GM18873 (cell line): Measurements from ENCODE around the gene PPARG.

Source experiments
- ATAC-seq: cut with Tn5 transposase; IDR thresholded peaks from one replicate; pipeline ENCODE4 v1.9.1; 2021; ENCODE audit warnings: mild to moderate bottlenecking, moderate library complexity, moderate number of reproducible peaks; ENCODE audit not compliant: unreplicated experiment, low FRiP score

The PPARG gene

GRCh38 chr3:12401208-12401607, 112.3 kb downstream of the PPARG start:
- ATAC-seq = no peak

DNA sequence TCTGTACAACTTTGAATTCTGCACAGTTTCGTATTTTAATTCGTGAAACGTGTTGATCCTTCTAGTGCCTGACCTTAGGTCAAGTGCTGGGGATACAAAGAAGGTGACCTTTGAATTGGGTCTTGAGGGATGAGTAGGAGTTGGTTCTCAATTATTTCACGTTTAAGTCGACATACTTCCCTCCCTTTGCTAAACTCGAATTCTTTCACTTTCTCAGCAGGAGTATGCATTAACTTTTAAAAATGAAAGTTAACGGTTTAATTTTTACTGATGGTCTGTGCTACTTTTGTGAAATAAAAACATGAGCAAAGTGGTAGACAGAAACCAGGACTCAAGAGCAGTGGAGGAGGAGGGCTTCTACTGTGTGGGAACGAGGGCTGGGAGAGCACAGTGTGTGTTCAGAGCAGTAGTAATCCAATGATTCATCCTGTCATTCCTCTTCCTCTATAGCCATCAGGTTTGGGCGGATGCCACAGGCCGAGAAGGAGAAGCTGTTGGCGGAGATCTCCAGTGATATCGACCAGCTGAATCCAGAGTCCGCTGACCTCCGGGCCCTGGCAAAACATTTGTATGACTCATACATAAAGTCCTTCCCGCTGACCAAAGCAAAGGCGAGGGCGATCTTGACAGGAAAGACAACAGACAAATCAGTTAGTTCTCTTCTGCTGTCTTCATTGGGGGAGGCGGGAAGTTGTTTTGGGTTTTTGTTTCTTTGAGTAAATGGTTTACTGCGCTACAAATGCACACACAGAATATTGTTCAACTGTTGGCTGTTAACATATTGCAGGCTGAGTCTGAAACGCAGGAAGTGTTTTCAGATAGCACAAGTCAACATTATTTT, 116.8 kb downstream of the PPARG start:
- no peak for ATAC-seq

GRCh38 chr3:12408984-12409683, 120.3 kb downstream of the PPARG start:
- no peak for ATAC-seq

- ATAC-seq = no peak
These were observed 121.1 kb downstream of the PPARG start for GRCh38 chr3:12409684-12410596.

- ATAC-seq = no peak
These were observed 124.9 kb downstream of the PPARG start for GRCh38 chr3:12413721-12414255.

GRCh38 chr3:12415014-12415680, 126.3 kb downstream of the PPARG start:
- no peak for ATAC-seq

DNA sequence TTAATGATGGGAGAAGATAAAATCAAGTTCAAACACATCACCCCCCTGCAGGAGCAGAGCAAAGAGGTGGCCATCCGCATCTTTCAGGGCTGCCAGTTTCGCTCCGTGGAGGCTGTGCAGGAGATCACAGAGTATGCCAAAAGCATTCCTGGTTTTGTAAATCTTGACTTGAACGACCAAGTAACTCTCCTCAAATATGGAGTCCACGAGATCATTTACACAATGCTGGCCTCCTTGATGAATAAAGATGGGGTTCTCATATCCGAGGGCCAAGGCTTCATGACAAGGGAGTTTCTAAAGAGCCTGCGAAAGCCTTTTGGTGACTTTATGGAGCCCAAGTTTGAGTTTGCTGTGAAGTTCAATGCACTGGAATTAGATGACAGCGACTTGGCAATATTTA, 127.9 kb downstream of the PPARG start:
- ATAC-seq = no peak

- ATAC-seq = no peak
These were observed 131.5 kb downstream of the PPARG start for GRCh38 chr3:12420393-12420792.

DNA sequence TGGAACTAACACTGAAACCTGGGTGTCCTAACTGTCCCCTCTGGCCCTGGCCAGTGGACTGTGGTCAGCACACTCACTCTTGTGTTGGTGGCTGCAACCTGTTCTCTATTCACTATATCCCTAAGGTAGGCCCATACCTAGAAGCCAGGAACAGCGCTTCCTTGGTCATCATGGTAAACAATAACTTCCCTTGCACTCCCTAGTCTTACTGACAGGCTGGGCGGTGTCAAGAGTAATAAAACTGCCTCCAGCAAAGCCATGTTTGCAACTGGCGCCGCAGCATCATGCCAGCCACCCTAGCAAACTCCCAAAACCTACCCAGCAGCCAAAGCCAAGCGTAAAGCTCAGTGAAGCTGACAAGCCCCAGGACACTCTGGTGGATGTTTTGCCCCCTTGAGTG, 132.3 kb downstream of the PPARG start:
- ATAC-seq = no peak

GRCh38 chr3:12423131-12423530, 134.3 kb downstream of the PPARG start:
- no peak for ATAC-seq

DNA sequence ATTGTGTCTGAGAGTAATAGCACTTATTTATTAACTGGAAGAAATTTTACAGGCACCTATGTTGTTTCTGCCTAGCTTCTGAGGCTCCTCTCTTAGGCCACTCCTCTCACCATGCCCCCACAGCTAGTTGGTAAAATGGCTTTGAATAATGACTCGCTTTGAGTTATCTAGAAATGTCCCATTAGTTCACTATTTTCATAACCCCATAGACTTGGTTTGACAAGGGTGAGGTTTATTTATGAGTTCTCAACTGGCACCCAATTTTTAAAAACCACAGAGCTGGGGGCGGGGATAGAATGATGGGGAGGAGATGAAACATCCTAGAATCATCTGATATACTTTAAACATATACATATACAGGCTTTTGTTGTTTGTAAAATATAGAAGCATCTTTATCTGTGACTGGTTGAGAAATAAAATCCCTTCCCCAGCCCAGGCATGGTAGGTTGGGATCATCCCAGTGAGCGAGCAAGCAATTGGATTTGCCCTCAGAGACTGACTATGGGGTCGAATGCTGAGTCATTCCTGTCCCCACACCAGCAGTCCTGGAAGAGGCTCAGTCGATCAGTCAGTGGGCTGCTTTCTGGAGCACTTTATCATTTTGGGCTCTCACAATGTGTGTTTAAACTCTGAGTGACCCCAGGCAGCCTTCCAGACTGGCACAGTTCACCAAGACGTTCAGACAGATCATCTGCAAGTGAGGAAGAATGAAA, 135.2 kb downstream of the PPARG start:
- no peak for ATAC-seq

- no peak for ATAC-seq
These were observed 135.9 kb downstream of the PPARG start for GRCh38 chr3:12424635-12425319.

GRCh38 chr3:12425850-12426579, 137.1 kb downstream of the PPARG start:
- ATAC-seq = no peak

GRCh38 chr3:12427551-12427950, 138.7 kb downstream of the PPARG start:
- no peak for ATAC-seq

DNA sequence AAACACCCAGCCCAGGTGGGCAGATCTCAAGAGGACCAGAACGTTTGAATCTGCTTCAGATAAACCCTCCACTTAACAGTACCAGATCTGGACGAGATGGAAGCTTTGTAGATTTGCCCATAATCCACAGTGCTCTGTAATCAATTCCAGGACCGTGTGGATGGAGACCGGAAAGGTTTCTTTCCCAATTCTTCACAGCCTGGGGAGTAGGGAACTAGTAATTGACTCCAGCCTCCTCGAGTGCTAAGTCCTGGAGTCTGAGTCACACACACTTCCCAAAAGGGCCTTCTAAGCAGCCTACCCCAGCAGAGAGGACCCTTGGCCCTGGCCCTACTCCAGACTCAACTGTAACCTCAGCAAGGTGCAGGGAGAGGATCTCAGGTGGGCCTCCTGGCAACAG, 139.3 kb downstream of the PPARG start:
- ATAC-seq = no peak

GRCh38 chr3:12430086-12430485, 141.2 kb downstream of the PPARG start:
- no peak for ATAC-seq

DNA sequence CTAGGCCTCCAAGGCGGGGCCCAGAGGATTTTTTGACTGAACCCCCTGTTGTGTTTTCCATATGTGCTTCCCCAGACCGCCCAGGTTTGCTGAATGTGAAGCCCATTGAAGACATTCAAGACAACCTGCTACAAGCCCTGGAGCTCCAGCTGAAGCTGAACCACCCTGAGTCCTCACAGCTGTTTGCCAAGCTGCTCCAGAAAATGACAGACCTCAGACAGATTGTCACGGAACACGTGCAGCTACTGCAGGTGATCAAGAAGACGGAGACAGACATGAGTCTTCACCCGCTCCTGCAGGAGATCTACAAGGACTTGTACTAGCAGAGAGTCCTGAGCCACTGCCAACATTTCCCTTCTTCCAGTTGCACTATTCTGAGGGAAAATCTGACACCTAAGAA, 145.0 kb downstream of the PPARG start:
- no peak for ATAC-seq

DNA sequence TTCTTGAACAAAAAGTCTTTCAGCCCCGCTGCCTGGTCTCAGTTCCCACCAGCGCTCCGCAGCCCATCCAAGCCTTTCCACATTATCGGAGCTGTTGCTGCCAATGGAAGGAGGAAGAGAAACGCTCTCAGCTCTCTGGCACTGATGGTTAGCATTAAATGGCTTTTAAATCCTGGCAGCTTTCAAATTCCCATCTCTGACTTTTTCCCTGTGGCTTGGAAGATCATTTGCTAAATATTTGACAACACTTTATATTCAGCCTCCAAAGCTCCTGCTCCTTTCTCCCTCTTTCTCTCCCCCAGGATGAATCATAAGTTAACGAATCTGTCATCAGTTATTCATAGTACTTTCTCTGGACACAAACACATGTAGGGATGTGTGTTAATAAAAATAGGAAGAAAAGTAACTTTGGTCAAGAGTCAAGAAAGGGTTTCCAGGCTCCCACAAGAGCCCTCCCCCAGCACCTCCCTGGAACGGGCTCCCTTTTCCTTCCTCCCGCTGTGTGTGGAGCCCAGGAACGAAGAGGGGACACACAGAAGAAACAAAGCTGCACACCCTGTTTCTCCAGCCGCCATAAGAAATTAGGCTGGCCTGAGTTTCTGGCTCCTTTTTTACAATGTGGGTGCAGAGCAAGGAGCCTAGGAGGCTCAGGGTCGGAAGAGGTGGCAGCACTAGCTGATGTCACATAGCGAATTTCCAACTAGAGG, 147.8 kb downstream of the PPARG start:
- no peak for ATAC-seq
